Posterior vena cava (tissue), 2 donors: ENCODE data around the gene NEDD4L. TPM values are rescaled to one million over a fixed set of nuclear protein-coding genes. Genes with fewer than 3 reads are reported as not detected.

ENCODE experiments used
- DNase-seq: peaks from one replicate; pipeline ENCODE4 v3.0.0-alpha.2; 2020; ENCODE audit warnings: low spot score
- intact Hi-C, 2 donors: fragments of 100-400 bp; cut with DNase I; formaldehyde crosslinking; loops; one replicate each; pipeline versions ENCODE4 v1.14.1 to v1.14.2; 2022 to 2023
- total RNA-seq, 2 donors: library from RNA; stranded (reverse); fragmentation: NEBNext Ultra II Directional; extraction: Animal tissue kit (Norgen Biotek cat#: 25700); gene quantifications; one replicate each; pipeline ENCODE4 v1.2.1, GENCODE V29; 2021
- donor health status: DM: yes; HTN: yes; CAD: no.
- donor health status: DM: yes; HTN: yes; CAD: no.

NEDD4L gene
- total RNA-seq, 2 donors from 2014 or later, result 11.3 to 14.9 TPM

DNA sequence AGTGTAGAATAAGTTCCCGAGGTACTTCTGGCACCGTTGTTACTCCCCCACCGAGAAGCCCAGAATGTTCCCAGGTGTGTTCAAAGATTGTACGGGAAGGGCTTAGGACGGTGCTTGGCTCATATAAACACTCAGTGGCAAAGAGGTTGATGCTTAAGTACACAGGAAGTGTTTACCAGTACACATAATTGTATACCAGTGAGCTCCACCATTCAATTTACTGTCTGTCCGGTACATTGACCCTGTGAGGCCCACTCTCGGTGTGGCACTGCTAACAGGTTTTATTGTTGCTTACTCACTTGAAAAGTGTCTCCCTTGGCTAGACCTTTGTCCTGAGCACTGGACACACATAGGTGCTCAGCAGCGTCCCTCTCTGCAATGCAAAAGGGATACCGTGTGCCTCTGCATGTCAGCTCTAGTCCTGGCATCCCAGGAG lies 191.0 kb downstream of the NEDD4L start:
- no peak for DNase-seq
- intact Hi-C loops, result no loop called here

DNA sequence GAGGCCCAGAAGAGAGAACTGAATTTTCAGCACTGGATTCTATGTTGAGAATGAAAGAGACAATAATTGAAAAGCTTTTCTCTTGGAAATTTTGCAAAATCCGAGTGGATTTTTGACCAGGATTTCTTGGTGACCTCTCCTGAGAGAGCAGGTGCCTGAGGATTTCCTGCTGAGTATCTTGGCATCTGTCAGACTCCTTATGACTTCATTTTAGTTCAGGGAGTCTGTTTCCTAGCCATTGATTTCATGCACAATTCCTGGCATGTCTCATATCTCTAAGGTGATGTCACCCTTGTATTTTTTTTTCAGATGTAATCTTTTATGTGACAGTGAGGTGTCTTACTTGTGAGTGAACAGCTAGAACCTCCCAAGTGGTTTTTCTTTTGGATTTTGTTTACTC lies 195.9 kb downstream of the NEDD4L start:
- no peak for DNase-seq
- intact Hi-C loops, result no loop called here

- no peak for DNase-seq
- intact Hi-C loops, result no loop called here
Observed at GRCh38 chr18:58241026-58241679, 197.1 kb downstream of the NEDD4L start.

GRCh38 chr18:58241877-58242276 lies 197.9 kb downstream of the NEDD4L start:
- intact Hi-C loops, result no loop called here
- DNase-seq, result no peak

DNA sequence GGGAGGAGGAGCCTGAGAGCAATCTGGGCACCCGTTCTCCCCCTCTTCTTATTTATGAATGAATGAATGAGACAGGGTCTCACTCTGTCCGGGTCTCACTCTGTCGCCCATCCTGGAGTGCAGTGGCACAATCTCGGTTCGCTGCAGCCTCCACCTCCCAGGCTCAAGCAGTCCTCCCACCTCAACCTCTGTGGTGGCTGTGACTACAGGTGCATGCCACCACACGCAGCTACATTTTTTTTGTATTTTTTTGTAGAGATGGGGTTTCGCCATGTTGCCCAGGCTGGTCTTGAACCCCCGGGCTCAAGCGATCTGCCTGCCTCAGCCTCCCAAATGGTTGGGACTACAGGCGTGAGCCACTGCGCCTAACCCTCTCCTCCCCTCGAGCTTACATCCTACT lies 198.4 kb downstream of the NEDD4L start:
- no peak for DNase-seq
- intact Hi-C loops, result no loop called here

- DNase-seq, result no peak
- intact Hi-C loops, result no loop called here
Observed at GRCh38 chr18:58242968-58243367, 198.9 kb downstream of the NEDD4L start.

DNA sequence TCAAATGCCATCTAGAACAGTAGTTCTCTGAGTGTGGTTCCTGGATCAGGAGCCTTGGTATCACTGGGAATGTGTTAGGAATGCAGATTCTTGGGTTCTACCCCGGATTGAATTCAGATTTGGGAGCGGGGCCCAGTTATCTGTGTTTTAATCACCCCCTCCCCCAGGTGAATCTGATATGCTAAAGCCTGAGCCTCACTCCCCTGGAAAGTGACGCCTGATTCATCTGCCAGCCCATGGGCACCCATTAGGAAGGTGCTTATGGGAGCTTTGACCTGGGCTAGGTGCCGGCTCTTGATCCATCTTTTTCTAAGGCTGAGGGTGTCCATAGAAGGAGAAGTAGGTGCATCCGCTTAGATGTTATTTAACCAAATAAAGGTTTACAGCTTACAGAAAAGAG lies 199.4 kb downstream of the NEDD4L start:
- intact Hi-C loops, result no loop called here
- no peak for DNase-seq

DNA sequence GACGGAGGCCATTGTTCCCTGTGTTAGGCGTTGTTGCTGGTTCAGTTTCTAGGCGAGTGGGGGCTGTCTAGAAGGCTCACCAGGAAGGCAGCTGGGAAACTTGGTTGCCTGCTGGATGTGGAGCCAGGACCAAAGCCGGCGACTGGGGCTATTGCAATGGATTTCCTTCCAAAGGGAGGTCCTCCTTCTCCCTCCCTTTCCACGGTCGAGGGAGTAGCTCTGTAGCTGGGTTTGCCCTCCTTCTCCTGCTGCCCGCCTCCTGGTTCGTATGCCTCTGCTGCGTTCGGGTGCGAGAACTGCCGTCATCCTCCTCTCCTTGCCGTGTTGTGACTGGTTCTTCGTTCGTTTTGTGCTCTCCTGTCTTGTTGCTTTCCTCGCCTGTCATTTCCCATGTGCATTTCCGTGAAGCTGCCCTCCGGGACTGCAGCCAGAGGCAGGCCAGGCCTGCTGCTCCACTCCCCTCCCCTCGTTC lies 203.4 kb downstream of the NEDD4L start:
- DNase-seq, result no peak
- intact Hi-C loops, result no loop called here

DNA sequence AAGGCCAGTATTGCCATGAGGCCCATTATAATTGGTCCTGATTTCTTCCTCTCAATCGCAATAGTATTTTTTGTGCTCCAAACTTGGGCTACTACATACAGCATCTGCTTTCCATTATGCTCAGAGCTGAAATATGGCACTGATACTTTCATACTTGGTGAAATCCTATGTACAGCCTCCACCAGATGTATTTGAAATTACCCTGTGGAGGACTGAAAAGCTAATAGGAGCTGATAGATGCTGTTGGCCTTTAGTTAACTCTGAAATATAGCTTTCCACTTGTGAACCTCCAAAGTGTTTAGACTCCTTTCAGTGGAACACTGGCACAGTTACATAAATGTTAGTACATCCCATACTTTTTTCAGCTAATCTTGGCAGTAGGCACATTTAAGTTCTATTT lies 205.7 kb downstream of the NEDD4L start:
- intact Hi-C loops, result no loop called here
- no peak for DNase-seq

DNA sequence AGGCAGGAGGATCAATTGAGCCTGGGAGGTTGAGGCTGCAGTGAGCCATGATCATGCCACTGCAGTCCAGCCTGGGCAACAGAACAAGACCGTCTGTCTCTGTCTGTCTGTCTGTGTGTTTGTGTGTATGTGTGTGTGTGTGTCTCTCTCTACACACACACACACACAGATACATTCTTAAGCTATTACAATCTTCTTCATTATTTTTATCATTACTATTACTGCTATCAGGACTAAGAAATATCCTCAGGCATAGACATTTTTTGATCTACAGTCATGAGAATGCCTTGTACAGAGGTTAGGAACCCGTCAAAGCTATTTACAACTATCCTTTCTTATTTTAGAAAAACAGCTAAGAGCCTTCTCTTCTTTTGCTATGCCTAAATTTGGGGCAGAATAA lies 207.4 kb downstream of the NEDD4L start:
- DNase-seq, result no peak
- intact Hi-C loops, result no loop called here

DNA sequence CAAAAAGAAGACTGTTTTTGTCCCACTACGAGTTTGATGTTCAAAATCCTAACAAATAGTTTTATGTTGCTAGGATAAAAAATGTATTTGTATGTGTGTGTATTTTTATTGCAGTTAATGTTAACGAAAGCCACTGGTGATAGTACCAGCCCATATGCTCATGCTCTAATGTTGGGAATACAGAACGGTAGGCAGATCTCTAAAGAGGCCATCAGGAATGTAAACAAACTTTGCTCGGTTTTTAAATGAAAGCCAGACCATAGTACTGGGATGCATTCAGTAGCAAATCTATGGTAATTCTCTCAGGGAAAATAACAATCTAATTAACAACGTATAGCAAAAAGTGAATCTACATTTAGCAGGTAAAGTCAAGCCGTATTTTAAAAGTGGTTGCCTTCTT lies 208.1 kb downstream of the NEDD4L start:
- intact Hi-C loops, result no loop called here
- DNase-seq, result no peak

GRCh38 chr18:58253318-58253717 lies 209.3 kb downstream of the NEDD4L start:
- no peak for DNase-seq
- intact Hi-C loops, result no loop called here

DNA sequence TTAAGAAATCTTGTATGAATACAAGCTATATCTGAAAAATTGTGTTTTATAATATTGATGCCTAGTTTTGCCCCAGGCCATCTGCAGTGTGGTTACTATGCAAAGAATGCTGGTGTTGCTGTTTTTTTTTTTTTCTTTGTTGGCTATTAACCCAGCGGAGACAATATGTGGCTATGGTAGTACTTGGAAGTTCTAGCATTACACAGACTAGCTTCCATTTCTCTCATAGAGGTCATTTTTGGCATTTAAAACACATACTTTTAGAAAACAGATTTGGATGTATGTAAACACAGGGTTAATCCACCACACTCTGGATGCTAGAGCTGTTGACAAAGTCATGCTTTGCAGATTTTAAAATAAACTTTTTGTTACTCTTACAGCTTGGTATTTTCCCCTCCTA lies 209.8 kb downstream of the NEDD4L start:
- intact Hi-C loops, result no loop called here
- DNase-seq, result no peak

- no peak for DNase-seq
- intact Hi-C loops, result no loop called here
Observed at GRCh38 chr18:58254873-58255511, 211.0 kb downstream of the NEDD4L start.

GRCh38 chr18:58255701-58256311 lies 211.8 kb downstream of the NEDD4L start:
- no peak for DNase-seq
- intact Hi-C loops, result no loop called here

- intact Hi-C loops, result no loop called here
Observed at GRCh38 chr18:58256316-58257080, 212.5 kb downstream of the NEDD4L start.

DNA sequence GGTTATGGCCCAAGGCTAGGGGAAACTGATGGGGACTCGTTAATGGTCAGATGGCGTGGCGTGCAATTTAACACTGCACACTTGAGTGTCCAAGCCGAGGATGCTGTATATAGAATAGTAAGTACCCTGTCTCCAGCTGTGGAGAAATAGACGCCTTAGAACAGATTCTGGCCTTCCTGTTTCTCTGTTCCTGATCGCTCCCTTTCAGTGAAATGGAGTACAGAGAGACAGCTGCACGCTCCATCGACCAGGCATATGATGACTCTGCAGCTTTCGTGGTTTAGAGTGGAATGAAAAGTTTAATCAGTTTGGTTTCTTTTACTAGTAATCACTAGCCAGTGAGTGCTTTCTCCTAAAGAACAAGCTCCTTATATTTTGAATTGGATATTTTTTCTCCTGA lies 213.4 kb downstream of the NEDD4L start:
- DNase-seq, result no peak
- intact Hi-C loops, result no loop called here

More at GRCh38 chr18:58256316-58257080, 212.5 kb downstream of the NEDD4L start:
- no peak for DNase-seq

- DNase-seq, result no peak
- intact Hi-C loops, result no loop called here
Observed at GRCh38 chr18:58258692-58259342, 214.8 kb downstream of the NEDD4L start.
